ENCODE measurements around the gene USP43. TPM values are rescaled to one million over a fixed set of nuclear protein-coding genes. Genes with fewer than 3 reads are reported as not detected.

USP43 gene
- polyA plus RNA-seq, 1 experiment = not detected

- H3K9me3 ChIP-seq (ENCODE audit: control insufficient read depth, insufficient read depth, low read length) = peaks cover 50% of the 10 kb centered on the region
- H3K27ac ChIP-seq (ENCODE audit: low read depth, low read length) = no peak overlapping the region
- H3K27me3 ChIP-seq (ENCODE audit: control insufficient read depth, insufficient read depth, low read length) = no peaks in the 10 kb centered on the region
- H3K4me3 ChIP-seq (ENCODE audit: low read depth, low read length) = no peak overlapping the region
- POLR2A ChIA-PET = no interaction called here
- CTCF ChIA-PET = no interaction called here
- no peak for DNase-seq (ENCODE audit: low read depth, low spot score)
- TF ChIP-seq CTCF (IDR thresholded peaks at IDR 0.05; ENCODE audit: low read depth, low read length) = no peak
Observed at GRCh38 chr17:9696279-9697044, 51.1 kb downstream of the USP43 start.

GRCh38 chr17:9700136-9700535, 54.8 kb downstream of the USP43 start:
- Histone ChIP-seq H3K4me3 (ENCODE audit: low read depth, low read length) (no peak overlapping the region), H3K27me3 (ENCODE audit: control insufficient read depth, insufficient read depth, low read length) (no peaks in the 10 kb centered on the region), H3K27ac (ENCODE audit: low read depth, low read length) (no peak overlapping the region), H3K9me3 (ENCODE audit: control insufficient read depth, insufficient read depth, low read length) (peaks cover 60% of the 10 kb centered on the region)
- CTCF ChIA-PET = no interaction called here
- POLR2A ChIA-PET = no interaction called here
- DNase-seq (ENCODE audit: low read depth, low spot score) = no peak
- TF ChIP-seq CTCF (IDR thresholded peaks at IDR 0.05; ENCODE audit: low read depth, low read length) = no peak

- ChIA-PET POLR2A (no interaction called here), CTCF (no interaction called here)
- DNase-seq (ENCODE audit: low read depth, low spot score) = no peak
- H3K9me3 ChIP-seq (ENCODE audit: control insufficient read depth, insufficient read depth, low read length) = peaks cover 62% of the 10 kb centered on the region
- no peak overlapping the region for H3K27ac ChIP-seq (ENCODE audit: low read depth, low read length)
- TF ChIP-seq CTCF (IDR thresholded peaks at IDR 0.05; ENCODE audit: low read depth, low read length) = no peak
- no peak overlapping the region for H3K4me3 ChIP-seq (ENCODE audit: low read depth, low read length)
- no peaks in the 10 kb centered on the region for H3K27me3 ChIP-seq (ENCODE audit: control insufficient read depth, insufficient read depth, low read length)
Observed at GRCh38 chr17:9700754-9701476, 55.6 kb downstream of the USP43 start.

GRCh38 chr17:9702482-9702881, 57.2 kb downstream of the USP43 start:
- Histone ChIP-seq H3K4me3 (ENCODE audit: low read depth, low read length) (no peak overlapping the region), H3K9me3 (ENCODE audit: control insufficient read depth, insufficient read depth, low read length) (peaks cover 59% of the 10 kb centered on the region), H3K27ac (ENCODE audit: low read depth, low read length) (no peak overlapping the region), H3K27me3 (ENCODE audit: control insufficient read depth, insufficient read depth, low read length) (no peaks in the 10 kb centered on the region)
- ChIA-PET POLR2A (no interaction called here), CTCF (no interaction called here)
- no peak for TF ChIP-seq CTCF (IDR thresholded peaks at IDR 0.05; ENCODE audit: low read depth, low read length)
- no peak for DNase-seq (ENCODE audit: low read depth, low spot score)

Measured in AG04450 (cell line).